Caco-2 (cell line): ENCODE data around the gene GORAB. TPM values are rescaled to one million over a fixed set of nuclear protein-coding genes. Genes with fewer than 3 reads are reported as not detected.

Experiments
- BruUV-seq: library from RNA; stranded (reverse); fragments of 400-500 nt; replicated peaks from 2 replicates; lab custom pipeline; 2021; lab: Mats Ljungman, UMichigan
- CTCF ChIA-PET: fragments of 300-600 bp; sonication (Branson Sonifier 250); formaldehyde crosslinking; loops from one replicate; lab custom pipeline; 2022; ENCODE audit warnings: antibody characterized with exemption; lab: Charles Lee
- POLR2A ChIA-PET: fragments of 300-600 bp; sonication (Branson Sonifier 250); formaldehyde crosslinking; loops from one replicate; lab custom pipeline; 2022; ENCODE audit warnings: antibody characterized with exemption; lab: Charles Lee
- DNase-seq, 2 experiments: peaks; one replicate each; pipeline versions ENCODE4 v3.0.0 to v3.0.0-alpha.2; 2020 to 2022
- H3K27me3 ChIP-seq: replicated peaks from 2 replicates; pipeline ENCODE4 v1.6.0; 2011; ENCODE audit warnings: low read length; ENCODE audit not compliant: control insufficient read depth, insufficient read depth
- H3K36me3 ChIP-seq: 2 replicates; pipeline ENCODE4 v1.5.1; 2011; ENCODE audit warnings: low read length; ENCODE audit not compliant: control insufficient read depth, insufficient read depth
- H3K4me1 ChIP-seq: fragments of 250-450 bp; sonication (Bioruptor Pico); 2 replicates; pipeline ENCODE4 v1.5.1; 2020; ENCODE audit warnings: mild to moderate bottlenecking
- H3K4me3 ChIP-seq: 2 replicates; pipeline ENCODE4 v1.5.1; 2011; ENCODE audit warnings: low read depth, mild to moderate bottlenecking, control low read depth, low read length
- H3K9me3 ChIP-seq: fragments of 250-450 bp; sonication (Bioruptor Pico); 2 replicates; pipeline ENCODE4 v1.5.1; 2020; ENCODE audit warnings: mild to moderate bottlenecking, moderate library complexity
- H3K27ac Mint-ChIP-seq: one replicate; pipeline ENCODE4 v1.8.0; 2022; ENCODE audit warnings: mixed read lengths; ENCODE audit not compliant: unreplicated experiment
- H3K27me3 Mint-ChIP-seq: one replicate; pipeline ENCODE4 v1.8.0; 2022; ENCODE audit warnings: mixed read lengths; ENCODE audit not compliant: insufficient read depth, unreplicated experiment
- H3K36me3 Mint-ChIP-seq: one replicate; pipeline ENCODE4 v1.8.0; 2022; ENCODE audit warnings: mild to moderate bottlenecking, mixed read lengths; ENCODE audit not compliant: insufficient read depth, unreplicated experiment
- H3K4me1 Mint-ChIP-seq: one replicate; pipeline ENCODE4 v1.8.0; 2022; ENCODE audit warnings: low read depth, mixed read lengths; ENCODE audit not compliant: unreplicated experiment
- H3K4me3 Mint-ChIP-seq: one replicate; pipeline ENCODE4 v1.8.0; 2022; ENCODE audit warnings: mild to moderate bottlenecking, moderate library complexity, mixed read lengths; ENCODE audit not compliant: unreplicated experiment
- H3K9me3 Mint-ChIP-seq: one replicate; pipeline ENCODE4 v1.8.0; 2022; ENCODE audit warnings: mixed read lengths; ENCODE audit not compliant: unreplicated experiment
- intact Hi-C: fragments of 100-400 bp; cut with micrococcal nuclease; formaldehyde crosslinking; loops from one replicate; pipeline ENCODE4 v1.10.0; 2022; ENCODE audit not compliant: unreplicated experiment
- total RNA-seq: library from RNA; stranded (reverse); gene quantifications from 2 replicates; pipeline ENCODE4 v1.2.3, GENCODE V29; 2022
- TF ChIP-seq, protein P1 (sequence below), 2 experiments: fragments of 200-600 bp in 1 of 2; IDR thresholded peaks; 1 replicate in 1 of 2; 2 replicates in 1 of 2; pipeline versions ENCODE4 v1.5.1 to v1.8.0; 2011 to 2022; ENCODE audit warnings: antibody characterized with exemption in 1 of 2, control low read depth in 1 of 2, inconsistent platforms in 1 of 2, low read depth in 1 of 2, low read length in 1 of 2, mild to moderate bottlenecking in 1 of 2, moderate library complexity in 1 of 2; ENCODE audit not compliant: insufficient read depth in 1 of 2, severe bottlenecking in 1 of 2, unreplicated experiment in 1 of 2

GORAB gene
- total RNA-seq, 1 experiment from 2014 or later = 11.0 TPM

DNA sequence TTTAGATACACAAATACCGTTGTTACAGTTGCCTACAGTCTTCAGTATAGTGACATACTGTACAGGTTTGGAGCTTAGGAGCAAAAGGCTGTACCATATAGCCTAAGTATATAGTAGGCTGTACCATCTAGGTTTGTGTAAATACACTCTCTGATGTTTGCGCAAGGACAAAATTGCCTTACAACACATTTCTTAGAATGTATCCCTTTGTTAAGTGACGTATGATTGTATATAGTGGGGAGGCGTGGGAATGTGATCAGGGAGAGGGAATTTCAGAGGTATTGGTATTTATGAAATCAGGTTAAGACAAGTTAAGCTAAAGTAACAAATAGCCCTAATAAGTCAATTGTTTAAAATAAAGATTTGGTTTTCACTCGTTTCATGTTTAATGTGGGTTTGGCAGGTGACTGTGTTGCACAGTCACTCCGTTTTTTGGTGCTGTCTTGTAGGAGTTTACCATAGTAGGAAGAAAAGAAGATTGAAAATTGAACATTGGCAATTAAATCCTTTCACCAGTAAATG is 2.7 kb downstream of the GORAB start:
- H3K4me3 ChIP-seq = no peak overlapping the region

DNA sequence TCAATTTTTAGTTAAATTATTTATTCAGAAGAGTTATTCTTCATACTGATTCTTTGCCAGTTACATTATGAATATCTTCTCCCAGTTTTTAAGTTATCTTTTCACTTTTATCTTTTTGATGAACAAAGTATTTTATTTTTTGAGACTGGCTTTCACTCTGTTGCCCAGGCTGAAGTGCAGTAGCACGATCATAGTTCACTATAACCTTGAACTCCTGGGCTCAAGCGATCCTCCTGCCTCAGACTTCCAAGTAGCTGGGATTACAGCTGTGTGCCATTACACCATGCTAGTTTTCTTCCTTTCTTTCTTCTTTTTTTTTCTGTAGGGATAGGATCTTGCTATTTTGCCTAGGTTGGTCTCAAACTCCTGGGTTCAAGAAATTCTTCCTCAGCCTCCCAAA is 3.5 kb downstream of the GORAB start:
- peaks cover 8% of the 10 kb centered on the region for H3K36me3 Mint-ChIP-seq
- H3K36me3 ChIP-seq = peaks cover 2% of the 10 kb centered on the region; the same call in 1 of the 2 replicates
- no peaks in the 10 kb centered on the region for H3K4me1 Mint-ChIP-seq
- H3K27me3 ChIP-seq = no peaks in the 10 kb centered on the region
- TF ChIP-seq, protein P1, sequence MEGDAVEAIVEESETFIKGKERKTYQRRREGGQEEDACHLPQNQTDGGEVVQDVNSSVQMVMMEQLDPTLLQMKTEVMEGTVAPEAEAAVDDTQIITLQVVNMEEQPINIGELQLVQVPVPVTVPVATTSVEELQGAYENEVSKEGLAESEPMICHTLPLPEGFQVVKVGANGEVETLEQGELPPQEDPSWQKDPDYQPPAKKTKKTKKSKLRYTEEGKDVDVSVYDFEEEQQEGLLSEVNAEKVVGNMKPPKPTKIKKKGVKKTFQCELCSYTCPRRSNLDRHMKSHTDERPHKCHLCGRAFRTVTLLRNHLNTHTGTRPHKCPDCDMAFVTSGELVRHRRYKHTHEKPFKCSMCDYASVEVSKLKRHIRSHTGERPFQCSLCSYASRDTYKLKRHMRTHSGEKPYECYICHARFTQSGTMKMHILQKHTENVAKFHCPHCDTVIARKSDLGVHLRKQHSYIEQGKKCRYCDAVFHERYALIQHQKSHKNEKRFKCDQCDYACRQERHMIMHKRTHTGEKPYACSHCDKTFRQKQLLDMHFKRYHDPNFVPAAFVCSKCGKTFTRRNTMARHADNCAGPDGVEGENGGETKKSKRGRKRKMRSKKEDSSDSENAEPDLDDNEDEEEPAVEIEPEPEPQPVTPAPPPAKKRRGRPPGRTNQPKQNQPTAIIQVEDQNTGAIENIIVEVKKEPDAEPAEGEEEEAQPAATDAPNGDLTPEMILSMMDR (IDR thresholded peaks at IDR 0.05; ENCODE audit: insufficient read depth in 1 of 2, low read depth in 1 of 2, low read length in 1 of 2, severe bottlenecking in 1 of 2, unreplicated experiment in 1 of 2) = no peak
- no peaks in the 10 kb centered on the region for H3K27me3 Mint-ChIP-seq
- POLR2A ChIA-PET = no interaction called here
- no peaks in the 10 kb centered on the region for H3K9me3 Mint-ChIP-seq
- H3K27ac Mint-ChIP-seq = no peak overlapping the region
- intact Hi-C loops = no loop called here
- CTCF ChIA-PET = no interaction called here
- no peak for DNase-seq
- no TSS peak for BruUV-seq
- no peak overlapping the region for H3K4me3 Mint-ChIP-seq
- H3K9me3 ChIP-seq = no peaks in the 10 kb centered on the region
- peaks cover 14% of the 10 kb centered on the region; the same call in 1 of the 2 replicates for H3K4me1 ChIP-seq
- H3K4me3 ChIP-seq = no peak overlapping the region

More for the DNA sequence above, 2.7 kb downstream of the GORAB start:
- Mint-ChIP-seq H3K27ac (no peak overlapping the region), H3K4me3 (no peak overlapping the region), H3K27me3 (no peaks in the 10 kb centered on the region), H3K9me3 (no peaks in the 10 kb centered on the region), H3K36me3 (peaks cover 1% of the 10 kb centered on the region), H3K4me1 (no peaks in the 10 kb centered on the region)
- CTCF ChIA-PET = no interaction called here
- peaks cover 2% of the 10 kb centered on the region; the same call in 1 of the 2 replicates for H3K36me3 ChIP-seq
- TF ChIP-seq, protein P1 (IDR thresholded peaks at IDR 0.05; ENCODE audit: insufficient read depth in 1 of 2, low read depth in 1 of 2, low read length in 1 of 2, severe bottlenecking in 1 of 2, unreplicated experiment in 1 of 2) = no peak
- peaks cover 14% of the 10 kb centered on the region; the same call in 1 of the 2 replicates for H3K4me1 ChIP-seq
- DNase-seq = no peak
- no peaks in the 10 kb centered on the region for H3K9me3 ChIP-seq
- no TSS peak for BruUV-seq
- intact Hi-C loops = no loop called here
- no peaks in the 10 kb centered on the region for H3K27me3 ChIP-seq
- POLR2A ChIA-PET = no interaction called here

DNA sequence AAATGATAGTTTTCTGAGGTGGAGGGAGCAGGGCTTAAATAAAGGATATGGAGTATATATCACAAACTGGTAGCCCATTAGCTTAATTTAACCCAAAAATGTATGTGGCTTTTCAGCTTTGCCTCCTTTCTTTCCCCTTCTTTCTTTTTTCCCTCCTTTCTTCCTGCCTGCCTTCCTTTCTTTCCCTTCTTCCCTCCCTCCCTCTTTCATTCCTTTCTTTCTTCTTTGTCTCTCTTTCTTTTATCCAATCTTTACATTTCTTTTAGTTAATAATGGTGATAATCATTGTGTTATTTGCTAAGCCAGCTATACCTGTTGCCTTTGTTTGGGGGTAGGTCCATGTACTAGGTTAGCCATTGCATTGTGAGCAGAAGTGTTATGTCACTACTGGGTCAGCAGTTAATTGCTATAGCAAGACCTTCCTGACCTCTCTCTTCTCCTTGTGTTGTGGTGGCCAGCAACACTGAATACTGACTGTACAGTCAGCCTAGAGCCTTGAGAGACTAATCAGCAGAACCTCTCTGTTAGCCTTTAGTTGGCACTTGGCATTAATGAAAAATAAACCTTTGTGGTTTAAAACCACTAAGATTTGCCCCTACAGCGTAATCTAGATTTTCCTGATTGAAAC is 5.1 kb downstream of the GORAB start:
- DNase-seq = no peak
- Histone ChIP-seq H3K36me3 (peaks cover 3% of the 10 kb centered on the region; the same call in 1 of the 2 replicates), H3K4me3 (no peak overlapping the region), H3K4me1 (peaks cover 14% of the 10 kb centered on the region; the same call in 1 of the 2 replicates), H3K27me3 (no peaks in the 10 kb centered on the region), H3K9me3 (no peaks in the 10 kb centered on the region)
- Mint-ChIP-seq H3K27me3 (no peaks in the 10 kb centered on the region), H3K27ac (no peak overlapping the region), H3K4me3 (no peak overlapping the region), H3K9me3 (no peaks in the 10 kb centered on the region), H3K36me3 (peaks cover 24% of the 10 kb centered on the region), H3K4me1 (no peaks in the 10 kb centered on the region)
- intact Hi-C loops = no loop called here
- ChIA-PET POLR2A (no interaction called here), CTCF (no interaction called here)
- TF ChIP-seq, protein P1 (IDR thresholded peaks at IDR 0.05; ENCODE audit: insufficient read depth in 1 of 2, low read depth in 1 of 2, low read length in 1 of 2, severe bottlenecking in 1 of 2, unreplicated experiment in 1 of 2) = no peak
- no TSS peak for BruUV-seq
